PC-3 (cell line): ENCODE data around the gene MANEAL. TPM values are rescaled to one million over a fixed set of nuclear protein-coding genes. Genes with fewer than 3 reads are reported as not detected.

Source experiments
- ATAC-seq: fragments of 200-7000 bp; cut with Tn5 transposase; 2 replicates; pipeline ENCODE4 v1.9.1; 2020; ENCODE audit warnings: mild to moderate bottlenecking, moderate library complexity
- BruUV-seq: library from RNA; stranded (reverse); fragments of 400-500 nt; replicated peaks from 2 replicates; lab custom pipeline; 2021; lab: Mats Ljungman, UMichigan
- CTCF ChIA-PET: fragments of 300-600 bp; sonication (Branson Sonifier 250); formaldehyde crosslinking; loops from one replicate; lab custom pipeline; 2022; ENCODE audit warnings: antibody characterized with exemption; lab: Charles Lee
- POLR2A ChIA-PET: fragments of 300-600 bp; sonication (Branson Sonifier 250); formaldehyde crosslinking; loops from one replicate; lab custom pipeline; 2022; ENCODE audit warnings: antibody characterized with exemption; ENCODE audit not compliant: unreplicated experiment; lab: Charles Lee
- DNase-seq: peaks from one replicate; pipeline ENCODE4 v3.0.0-alpha.2; 2015
- H2AFZ ChIP-seq: fragments of 300-600 bp; sonication (generic); 2 replicates; pipeline ENCODE4 v1.6.0; 2016; ENCODE audit warnings: antibody characterized with exemption, low read length
- H3F3A ChIP-seq: fragments of 300-600 bp; sonication (generic); one replicate; pipeline ENCODE4 v1.6.0; 2017; ENCODE audit warnings: antibody characterized with exemption, low read length, control low read depth, mild to moderate bottlenecking; ENCODE audit not compliant: unreplicated experiment
- H3K27ac ChIP-seq: fragments of 300-600 bp; sonication (generic); 2 replicates; pipeline ENCODE4 v1.5.1; 2016; ENCODE audit warnings: mild to moderate bottlenecking, low read length
- H3K27me3 ChIP-seq: fragments of 300-600 bp; sonication (generic); 2 replicates; pipeline ENCODE4 v1.6.1; 2016; ENCODE audit warnings: low read length, mixed read lengths
- H3K36me3 ChIP-seq: fragments of 300-600 bp; sonication (generic); 2 replicates; pipeline ENCODE4 v1.6.1; 2016; ENCODE audit warnings: low read depth, mixed run types, low read length, mixed read lengths
- H3K4me1 ChIP-seq: fragments of 300-600 bp; sonication (generic); 2 replicates; pipeline ENCODE4 v1.5.1; 2016; ENCODE audit warnings: low read length; ENCODE audit not compliant: insufficient read depth
- H3K4me2 ChIP-seq: fragments of 300-600 bp; sonication (generic); 2 replicates; pipeline ENCODE4 v1.6.0; 2016; ENCODE audit warnings: low read length
- H3K4me3 ChIP-seq: fragments of 300-600 bp; sonication (generic); 2 replicates; pipeline ENCODE4 v1.5.1; 2016; ENCODE audit warnings: mild to moderate bottlenecking, low read length, mixed read lengths
- H3K79me2 ChIP-seq: fragments of 300-600 bp; sonication (generic); 2 replicates; pipeline ENCODE4 v1.6.1; 2017; ENCODE audit warnings: low read length, mixed read lengths
- H3K9ac ChIP-seq: fragments of 300-600 bp; sonication (generic); 2 replicates; pipeline ENCODE4 v1.6.0; 2016; ENCODE audit warnings: mild to moderate bottlenecking, low read length
- H3K9me2 ChIP-seq: fragments of 300-600 bp; sonication (generic); replicated peaks from 2 replicates; pipeline ENCODE4 v1.6.1; 2016; ENCODE audit warnings: mixed run types, low read length, mixed read lengths
- H3K9me3 ChIP-seq: fragments of 300-600 bp; sonication (generic); 2 replicates; pipeline ENCODE4 v1.6.1; 2016; ENCODE audit warnings: low read length, mixed read lengths
- H4K20me1 ChIP-seq: fragments of 300-600 bp; sonication (generic); 2 replicates; pipeline ENCODE4 v1.6.1; 2016; ENCODE audit warnings: low read length, mixed read lengths
- EZH2 ChIP-seq: fragments of 300-600 bp; sonication (generic); IDR thresholded peaks from one replicate; pipeline ENCODE4 v1.6.1; 2017; ENCODE audit warnings: antibody characterized with exemption, mild to moderate bottlenecking, low read length; ENCODE audit not compliant: unreplicated experiment
- EZH2phosphoT487 ChIP-seq: fragments of 300-600 bp; sonication (generic); IDR thresholded peaks from 2 replicates; pipeline ENCODE4 v1.6.1; 2018; ENCODE audit warnings: mild to moderate bottlenecking, antibody characterized with exemption, low read length, borderline replicate concordance
- intact Hi-C: fragments of 100-400 bp; cut with micrococcal nuclease; formaldehyde crosslinking; loops from 2 replicates; pipeline ENCODE4 v1.9.0; 2023
- total RNA-seq: library from RNA; depleted of rRNA; stranded (reverse); fragments of >200 nt; gene quantifications from 2 replicates; pipeline ENCODE4 v1.2.3, GENCODE V29; 2014
- TF ChIP-seq, protein P1 (sequence below): fragments of 300-600 bp; sonication (generic); conservative IDR thresholded peaks from 2 replicates; pipeline ENCODE4 v1.5.1; 2017; ENCODE audit warnings: antibody characterized with exemption, low read depth, mild to moderate bottlenecking, low read length

The MANEAL gene
- total RNA-seq, 1 experiment from 2014 or later: 47.6 TPM

DNA sequence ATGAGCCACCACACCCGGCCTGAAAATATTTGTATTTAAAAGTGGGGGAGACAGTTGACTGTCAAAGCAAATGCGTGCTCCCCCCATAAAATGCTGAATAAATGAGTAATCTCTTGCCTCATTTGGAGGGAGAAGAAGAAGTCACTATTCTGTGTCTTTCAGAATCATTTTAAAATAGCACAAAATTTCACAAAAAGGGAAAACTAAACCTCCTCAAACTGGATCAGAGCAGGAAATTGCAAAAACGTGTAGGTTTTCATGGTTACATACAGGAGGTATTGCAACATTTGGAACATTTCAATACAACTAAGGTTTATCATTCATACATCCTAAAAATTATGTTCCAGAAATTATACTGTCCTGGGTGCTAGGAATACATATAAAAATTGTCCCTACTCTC lies 52.1 kb downstream of the MANEAL start:
- no peak overlapping the region for H2AFZ ChIP-seq
- intact Hi-C loops: no loop called here
- ATAC-seq (no peak), DNase-seq (no peak)
- peaks cover 7% of the 10 kb centered on the region; the same call in 1 of the 2 replicates for H3K36me3 ChIP-seq
- 0 out of 2 replicates have a peak, but pooled peaks cover under 1% of the 10 kb centered on the region for H4K20me1 ChIP-seq
- no peak overlapping the region for H3K4me2 ChIP-seq
- H3K27me3 ChIP-seq: no peaks in the 10 kb centered on the region
- H3K9me2 ChIP-seq: no peaks in the 10 kb centered on the region
- H3K4me3 ChIP-seq: no peak overlapping the region
- no TSS peak for BruUV-seq
- H3K4me1 ChIP-seq: peaks cover 4% of the 10 kb centered on the region
- POLR2A ChIA-PET: interaction anchor here (0.6 kb wide), 1 partner anchor 173 kb away, joined by 3 read pairs; no protein-coding TSS in a partner anchor
- H3K9ac ChIP-seq: no peak overlapping the region
- CTCF ChIA-PET: no interaction called here
- TF ChIP-seq, protein P1, sequence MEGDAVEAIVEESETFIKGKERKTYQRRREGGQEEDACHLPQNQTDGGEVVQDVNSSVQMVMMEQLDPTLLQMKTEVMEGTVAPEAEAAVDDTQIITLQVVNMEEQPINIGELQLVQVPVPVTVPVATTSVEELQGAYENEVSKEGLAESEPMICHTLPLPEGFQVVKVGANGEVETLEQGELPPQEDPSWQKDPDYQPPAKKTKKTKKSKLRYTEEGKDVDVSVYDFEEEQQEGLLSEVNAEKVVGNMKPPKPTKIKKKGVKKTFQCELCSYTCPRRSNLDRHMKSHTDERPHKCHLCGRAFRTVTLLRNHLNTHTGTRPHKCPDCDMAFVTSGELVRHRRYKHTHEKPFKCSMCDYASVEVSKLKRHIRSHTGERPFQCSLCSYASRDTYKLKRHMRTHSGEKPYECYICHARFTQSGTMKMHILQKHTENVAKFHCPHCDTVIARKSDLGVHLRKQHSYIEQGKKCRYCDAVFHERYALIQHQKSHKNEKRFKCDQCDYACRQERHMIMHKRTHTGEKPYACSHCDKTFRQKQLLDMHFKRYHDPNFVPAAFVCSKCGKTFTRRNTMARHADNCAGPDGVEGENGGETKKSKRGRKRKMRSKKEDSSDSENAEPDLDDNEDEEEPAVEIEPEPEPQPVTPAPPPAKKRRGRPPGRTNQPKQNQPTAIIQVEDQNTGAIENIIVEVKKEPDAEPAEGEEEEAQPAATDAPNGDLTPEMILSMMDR: no peak
- no peak for TF ChIP-seq EZH2
- TF ChIP-seq EZH2phosphoT487: no peak
- no peaks in the 10 kb centered on the region for H3F3A ChIP-seq
- H3K79me2 ChIP-seq: peaks cover 37% of the 10 kb centered on the region
- no peaks in the 10 kb centered on the region for H3K9me3 ChIP-seq
- H3K27ac ChIP-seq: no peak overlapping the region

DNA sequence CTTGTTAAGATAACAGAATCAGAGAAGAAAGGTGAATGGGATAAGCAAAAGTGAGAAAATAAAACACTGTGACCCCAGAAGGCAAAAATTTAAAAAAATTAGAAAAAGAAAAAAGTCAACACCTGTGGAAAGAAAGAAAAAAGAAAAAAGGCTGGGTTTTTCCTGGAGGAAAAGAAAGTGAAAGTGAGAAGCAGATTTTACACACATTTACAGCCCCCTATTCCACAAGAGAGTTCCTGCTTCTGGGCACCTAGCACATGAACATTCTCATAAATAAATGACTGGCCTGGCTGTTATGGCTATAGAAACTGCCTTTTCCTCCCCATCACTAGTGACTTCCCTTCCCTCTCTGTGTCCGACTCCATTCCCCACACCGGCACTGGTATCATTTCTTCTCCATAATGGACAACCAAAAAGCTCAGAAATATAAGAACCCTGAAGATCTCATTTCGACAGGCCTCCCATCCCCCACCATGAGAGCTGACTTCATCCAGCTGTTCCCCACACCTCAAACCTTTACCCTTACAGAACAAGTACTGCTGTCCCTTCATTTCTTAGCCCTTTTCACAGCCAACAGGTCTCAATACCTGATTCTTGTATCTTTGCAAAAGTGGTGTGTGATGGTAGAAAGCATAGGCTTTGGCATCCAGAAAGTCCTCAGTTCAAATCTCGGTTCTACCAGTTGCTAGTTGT lies 53.1 kb downstream of the MANEAL start:
- Histone ChIP-seq H3K4me2 (no peak overlapping the region), H3K27ac (no peak overlapping the region), H3K4me1 (peaks cover 10% of the 10 kb centered on the region), H3K9me2 (no peaks in the 10 kb centered on the region), H2AFZ (no peak overlapping the region), H3K79me2 (peaks cover 46% of the 10 kb centered on the region), H3K9ac (no peak overlapping the region), H3K9me3 (no peaks in the 10 kb centered on the region), H3K4me3 (no peak overlapping the region), H3K36me3 (peaks cover 7% of the 10 kb centered on the region; the same call in 1 of the 2 replicates), H4K20me1 (peaks cover 6% of the 10 kb centered on the region; the same call in 1 of the 2 replicates), H3F3A (no peaks in the 10 kb centered on the region), H3K27me3 (no peaks in the 10 kb centered on the region)
- no TSS peak for BruUV-seq
- no peak for DNase-seq
- ATAC-seq: no peak
- POLR2A ChIA-PET: no interaction called here
- intact Hi-C loops: no loop called here
- TF ChIP-seq EZH2 (no peak), EZH2phosphoT487 (no peak)
- TF ChIP-seq, protein P1: no peak
- CTCF ChIA-PET: no interaction called here

DNA sequence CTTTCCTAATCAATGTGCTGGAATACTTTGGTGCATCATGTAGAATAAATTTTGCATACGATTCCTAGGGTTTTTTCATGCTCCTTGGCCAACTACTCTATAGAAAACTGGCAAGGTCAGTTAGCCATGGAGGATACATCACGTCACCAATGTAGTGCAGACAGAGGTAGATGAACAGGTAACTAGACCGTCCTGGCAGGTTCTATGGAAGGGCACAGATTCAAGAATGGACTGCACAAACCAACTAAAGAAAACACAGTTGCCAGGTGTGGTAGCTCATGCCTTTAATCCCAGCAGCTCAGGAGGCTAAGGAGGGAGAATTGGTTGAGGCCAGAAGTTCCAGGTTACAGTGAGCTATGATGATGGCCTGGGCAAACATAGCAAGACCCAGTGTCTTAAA lies 55.8 kb downstream of the MANEAL start:
- no peak for TF ChIP-seq EZH2
- TF ChIP-seq, protein P1: no peak
- ATAC-seq: no peak
- Histone ChIP-seq H3K4me3 (no peak overlapping the region), H3K79me2 (peaks cover 68% of the 10 kb centered on the region), H3F3A (no peaks in the 10 kb centered on the region), H3K36me3 (peaks cover 10% of the 10 kb centered on the region; the same call in 1 of the 2 replicates), H3K9me2 (no peaks in the 10 kb centered on the region), H3K9ac (no peak overlapping the region), H3K4me1 (peaks cover 10% of the 10 kb centered on the region), H3K27me3 (no peaks in the 10 kb centered on the region), H3K27ac (no peak overlapping the region), H2AFZ (no peak overlapping the region), H3K4me2 (no peak overlapping the region), H4K20me1 (peaks cover 11% of the 10 kb centered on the region; the same call in 1 of the 2 replicates), H3K9me3 (no peaks in the 10 kb centered on the region)
- POLR2A ChIA-PET: no interaction called here
- DNase-seq: no peak
- no TSS peak for BruUV-seq
- intact Hi-C loops: no loop called here
- CTCF ChIA-PET: no interaction called here
